Endothelial cell of umbilical vein (primary cell): ENCODE data around the gene CAMSAP3. TPM values are rescaled to one million over a fixed set of nuclear protein-coding genes. Genes with fewer than 3 reads are reported as not detected.

Experiments
- BruUV-seq: library from RNA; stranded (reverse); fragments of 400-500 nt; replicated peaks from 2 replicates; lab custom pipeline; 2021; lab: Mats Ljungman, UMichigan
- CTCF ChIA-PET: fragments of 300-600, 350-600 bp; sonication (Branson Sonifier 250); formaldehyde crosslinking; loops from one replicate; lab custom pipeline; 2021; ENCODE audit warnings: antibody characterized with exemption, inconsistent platforms; lab: Charles Lee
- POLR2A ChIA-PET: fragments of 300-600, 350-600 bp; sonication (Branson Sonifier 250); formaldehyde crosslinking; loops from one replicate; lab custom pipeline; 2021; ENCODE audit warnings: antibody characterized with exemption, inconsistent platforms; lab: Charles Lee
- DNase-seq: peaks from one replicate; pipeline ENCODE4 v3.0.0-alpha.2; 2011; ENCODE audit warnings: low read depth, low spot score
- FAIRE-seq: peaks from 2 replicates; lab custom pipeline; 2011; peaks lifted over from hg19 to GRCh38; lab: Jason Lieb, UNC
- H2AFZ ChIP-seq: 2 replicates; pipeline ENCODE4 v1.6.0; 2012; ENCODE audit warnings: low read depth, low read length, control low read depth, inconsistent platforms
- H3K27ac ChIP-seq: 2 replicates; pipeline ENCODE4 v1.5.1; 2011; ENCODE audit warnings: low read depth, mild to moderate bottlenecking, control low read depth, low read length, moderate library complexity; ENCODE audit not compliant: insufficient read depth
- H3K27me3 ChIP-seq, 2 experiments: 2 replicates each; pipeline versions ENCODE4 v1.6.0 to v1.6.1; 2011; ENCODE audit warnings: low read length in 2 of 2, mixed read lengths in 1 of 2; ENCODE audit not compliant: control insufficient read depth in 2 of 2, insufficient read depth in 2 of 2
- H3K36me3 ChIP-seq, 2 experiments: 2 replicates in 1 of 2; 3 replicates in 1 of 2; pipeline ENCODE4 v1.5.1; 2011; ENCODE audit warnings: low read length in 2 of 2, mild to moderate bottlenecking in 1 of 2, moderate library complexity in 1 of 2; ENCODE audit not compliant: control insufficient read depth in 2 of 2, insufficient read depth in 2 of 2; ENCODE audit errors: extremely low read depth in 1 of 2
- H3K4me1 ChIP-seq: 3 replicates; pipeline ENCODE4 v1.5.1; 2011; ENCODE audit warnings: mild to moderate bottlenecking, low read length; ENCODE audit not compliant: control insufficient read depth, insufficient read depth; ENCODE audit errors: extremely low read depth
- H3K4me2 ChIP-seq: 2 replicates; pipeline ENCODE4 v1.6.1; 2011; ENCODE audit warnings: low read length, control low read depth, mixed read lengths; ENCODE audit not compliant: insufficient read depth
- H3K4me3 ChIP-seq, 3 experiments: fragments of 200-600 bp in 1 of 3; sonication (generic), shearing (Covaris generic) in 1 of 3; replicated peaks in 1 of 3; 2 replicates each; pipeline ENCODE4 v1.5.1; 2011 to 2016; ENCODE audit warnings: control low read depth in 3 of 3, low read length in 3 of 3, mild to moderate bottlenecking in 2 of 3, inconsistent platforms in 1 of 3, low read depth in 1 of 3, moderate library complexity in 1 of 3; ENCODE audit not compliant: insufficient read depth in 1 of 3
- H3K79me2 ChIP-seq: 2 replicates; pipeline ENCODE4 v1.6.0; 2012; ENCODE audit warnings: low read length, inconsistent platforms; ENCODE audit not compliant: control insufficient read depth, insufficient read depth
- H3K9ac ChIP-seq: replicated peaks from 2 replicates; pipeline ENCODE3; 2011; ENCODE audit warnings: low read length, control low read depth; ENCODE audit not compliant: insufficient read depth; ENCODE audit errors: extremely low read depth
- H3K9me1 ChIP-seq: replicated peaks from 3 replicates; pipeline ENCODE4 v1.6.0; 2011; ENCODE audit warnings: mild to moderate bottlenecking, low read length; ENCODE audit not compliant: control insufficient read depth, insufficient read depth; ENCODE audit errors: extremely low read depth
- H3K9me3 ChIP-seq: replicated peaks from 2 replicates; pipeline ENCODE4 v1.5.1; 2012; ENCODE audit warnings: low read length, inconsistent platforms; ENCODE audit not compliant: control insufficient read depth, insufficient read depth
- H4K20me1 ChIP-seq: replicated peaks from 2 replicates; pipeline ENCODE3; 2011; ENCODE audit warnings: mild to moderate bottlenecking, low read length; ENCODE audit not compliant: control insufficient read depth, insufficient read depth; ENCODE audit errors: extremely low read depth
- EZH2 ChIP-seq: IDR thresholded peaks from 2 replicates; pipeline ENCODE4 v1.6.1; 2012; ENCODE audit warnings: borderline replicate concordance, low read depth, mild to moderate bottlenecking, moderate library complexity, low read length, inconsistent platforms; ENCODE audit not compliant: severe bottlenecking
- FOS ChIP-seq: IDR thresholded peaks from 2 replicates; pipeline ENCODE4 v1.6.1; 2011; ENCODE audit warnings: mild to moderate bottlenecking, low read length, moderate library complexity, borderline replicate concordance; ENCODE audit not compliant: insufficient read depth
- GATA2 ChIP-seq: IDR thresholded peaks from 2 replicates; pipeline ENCODE4 v1.7.0; 2011; ENCODE audit warnings: low read depth, mild to moderate bottlenecking, moderate library complexity, mixed read lengths, low read length; ENCODE audit not compliant: insufficient read length, insufficient read depth
- JUN ChIP-seq: IDR thresholded peaks from 2 replicates; pipeline ENCODE4 v1.6.1; 2011; ENCODE audit warnings: borderline replicate concordance, low read depth; ENCODE audit not compliant: insufficient read length, insufficient read depth
- MYC ChIP-seq: IDR thresholded peaks from one replicate; pipeline ENCODE4 v1.6.1; 2011; ENCODE audit warnings: mild to moderate bottlenecking, low read depth, low read length
- POLR2A ChIP-seq: IDR thresholded peaks from 2 replicates; pipeline ENCODE4 v1.6.1; 2012; ENCODE audit warnings: low read depth, mild to moderate bottlenecking, control low read depth, low read length
- POLR2AphosphoS5 ChIP-seq: IDR thresholded peaks from 2 replicates; pipeline ENCODE4 v1.6.1; 2012; ENCODE audit warnings: low read depth, mild to moderate bottlenecking, control low read depth, low read length, moderate library complexity; ENCODE audit not compliant: insufficient read depth
- dilution Hi-C: fragments of 300-500 bp; cut with MboI; formaldehyde crosslinking; loops from one replicate; pipeline ENCODE4 v1.15.0; 2019; ENCODE audit warnings: low sequenced_read_pairs; ENCODE audit not compliant: extremely low pct_ligation_motif_present
- intact Hi-C: fragments of 100-400 bp; cut with micrococcal nuclease; formaldehyde crosslinking; loops from one replicate; pipeline ENCODE4 v1.10.0; 2022
- polyA plus RNA-seq, 4 experiments: library from polyadenylated mRNA; depleted of rRNA in 3 of 4; stranded (reverse) in 3 of 4; unstranded in 1 of 4; fragments of >200 nt; gene quantifications; 2 replicates each; pipeline versions ENCODE4 v1.2.1 to v1.2.3, GENCODE V29; 2011 to 2012; ENCODE audit warnings: missing spikeins in 1 of 4
- total RNA-seq: library from RNA; stranded (reverse); gene quantifications from 2 replicates; pipeline ENCODE4 v1.2.3, GENCODE V29; 2021
- TF ChIP-seq, protein P1 (sequence below): IDR thresholded peaks from 2 replicates; pipeline ENCODE4 v1.6.1; 2011; ENCODE audit not compliant: insufficient read depth, insufficient read length
- TF ChIP-seq, protein P2 (sequence below), 2 donors: IDR thresholded peaks; 1 replicate in 1 of 2; 2 replicates in 1 of 2; pipeline ENCODE4 v1.5.1; 2011; ENCODE audit warnings: low read length in 2 of 2, mild to moderate bottlenecking in 2 of 2, moderate library complexity in 2 of 2, control low read depth in 1 of 2, inconsistent platforms in 1 of 2, low read depth in 1 of 2; ENCODE audit not compliant: insufficient read depth in 1 of 2; ENCODE audit errors: extremely low read depth in 1 of 2

CAMSAP3 gene
- total and polyA plus RNA-seq, 2 donors (not counting 3 experiments of a cell fraction or from before 2014, with no cell fraction given) = 0.11 to 0.22 TPM

DNA sequence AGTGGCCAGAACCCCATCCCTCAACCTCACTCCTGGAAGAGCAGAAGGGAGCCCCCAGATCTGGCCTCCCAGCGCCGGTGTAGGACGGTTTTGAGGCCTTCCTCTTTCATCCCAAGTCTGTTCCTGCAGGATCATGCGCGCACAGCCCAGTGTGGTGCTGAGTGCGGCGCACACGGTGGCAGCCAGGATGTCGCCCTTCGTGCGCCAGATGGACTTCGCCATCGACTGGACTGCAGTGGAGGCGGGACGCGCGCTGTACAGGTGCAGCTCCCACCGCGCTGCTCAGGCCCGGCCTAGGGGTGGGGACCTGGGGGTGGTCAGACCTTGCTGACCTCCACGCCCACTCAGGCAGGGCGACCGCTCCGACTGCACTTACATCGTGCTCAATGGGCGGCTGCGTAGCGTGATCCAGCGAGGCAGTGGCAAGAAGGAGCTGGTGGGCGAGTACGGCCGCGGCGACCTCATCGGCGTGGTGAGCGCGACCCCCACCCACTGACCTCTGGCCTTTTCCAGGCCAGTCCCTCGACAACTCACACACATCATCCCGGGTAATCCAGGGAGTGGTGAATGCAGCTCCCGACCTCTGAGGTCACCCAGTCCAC, 45.4 kb upstream of the CAMSAP3 start:
- H3K4me2 ChIP-seq = no peak overlapping the region
- TF ChIP-seq POLR2A (no peak), GATA2 (no peak), FOS (no peak), MYC (no peak), JUN (no peak), POLR2AphosphoS5 (no peak), EZH2 (no peak)
- TF ChIP-seq, protein P1, sequence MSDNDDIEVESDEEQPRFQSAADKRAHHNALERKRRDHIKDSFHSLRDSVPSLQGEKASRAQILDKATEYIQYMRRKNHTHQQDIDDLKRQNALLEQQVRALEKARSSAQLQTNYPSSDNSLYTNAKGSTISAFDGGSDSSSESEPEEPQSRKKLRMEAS = no peak
- TF ChIP-seq, protein P2, sequence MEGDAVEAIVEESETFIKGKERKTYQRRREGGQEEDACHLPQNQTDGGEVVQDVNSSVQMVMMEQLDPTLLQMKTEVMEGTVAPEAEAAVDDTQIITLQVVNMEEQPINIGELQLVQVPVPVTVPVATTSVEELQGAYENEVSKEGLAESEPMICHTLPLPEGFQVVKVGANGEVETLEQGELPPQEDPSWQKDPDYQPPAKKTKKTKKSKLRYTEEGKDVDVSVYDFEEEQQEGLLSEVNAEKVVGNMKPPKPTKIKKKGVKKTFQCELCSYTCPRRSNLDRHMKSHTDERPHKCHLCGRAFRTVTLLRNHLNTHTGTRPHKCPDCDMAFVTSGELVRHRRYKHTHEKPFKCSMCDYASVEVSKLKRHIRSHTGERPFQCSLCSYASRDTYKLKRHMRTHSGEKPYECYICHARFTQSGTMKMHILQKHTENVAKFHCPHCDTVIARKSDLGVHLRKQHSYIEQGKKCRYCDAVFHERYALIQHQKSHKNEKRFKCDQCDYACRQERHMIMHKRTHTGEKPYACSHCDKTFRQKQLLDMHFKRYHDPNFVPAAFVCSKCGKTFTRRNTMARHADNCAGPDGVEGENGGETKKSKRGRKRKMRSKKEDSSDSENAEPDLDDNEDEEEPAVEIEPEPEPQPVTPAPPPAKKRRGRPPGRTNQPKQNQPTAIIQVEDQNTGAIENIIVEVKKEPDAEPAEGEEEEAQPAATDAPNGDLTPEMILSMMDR (IDR thresholded peaks at IDR 0.05; ENCODE audit: extremely low read depth in 1 of 2, insufficient read depth in 1 of 2, low read depth in 1 of 2, low read length in 2 of 2) = no peak
- H3K27me3 ChIP-seq = no peaks in the 10 kb centered on the region
- no peaks in the 10 kb centered on the region for H3K4me1 ChIP-seq
- no peaks in the 10 kb centered on the region for H3K9me3 ChIP-seq
- ChIA-PET POLR2A (no interaction called here), CTCF (no interaction called here)
- no TSS peak for BruUV-seq
- no peaks in the 10 kb centered on the region for H4K20me1 ChIP-seq
- H3K27ac ChIP-seq = no peak overlapping the region
- H3K36me3 ChIP-seq = peaks cover 0 to 22% of the 10 kb centered on the region in 2 experiments
- no peak overlapping the region for H2AFZ ChIP-seq
- no peaks in the 10 kb centered on the region for H3K79me2 ChIP-seq
- dilution Hi-C loops (no loop called here), intact Hi-C loops (no loop called here)
- H3K9ac ChIP-seq = no peak overlapping the region
- H3K4me3 ChIP-seq = no peak overlapping the region
- FAIRE-seq (no peak), DNase-seq (no peak)
- H3K9me1 ChIP-seq = no peaks in the 10 kb centered on the region
